Frontal cortex (tissue), 4 donors: ENCODE data around the gene KRTAP5-4. TPM values are rescaled to one million over a fixed set of nuclear protein-coding genes. Genes with fewer than 3 reads are reported as not detected.
"Not testable (repeated sequence)": the region's sequence is repeated elsewhere in the genome, so short reads cannot be mapped to it uniquely, and the experiment has no call there.

ENCODE experiments used
- DNase-seq, 2 donors: peaks; one replicate each; pipeline ENCODE4 v3.0.0; 2012; ENCODE audit warnings: low spot score in 2 of 2
- FAIRE-seq: peaks from 2 replicates; lab custom pipeline; 2012; peaks lifted over from hg19 to GRCh38; lab: Jason Lieb, UNC
- total RNA-seq: library from RNA; depleted of rRNA; stranded (reverse); fragments of >200 nt; gene quantifications from one replicate; pipeline ENCODE4 v1.2.3, GENCODE V29; 2014
- donor health status: control.
- donor health status: control.
- donor health status: control.

KRTAP5-4 gene
- total RNA-seq, 1 donor from 2014 or later = not detected

GRCh38 chr11:1582909-1583308 lies 39.0 kb downstream of the KRTAP5-4 start:
- DNase-seq, FAIRE-seq: not testable (repeated sequence)

- no peak for DNase-seq
- FAIRE-seq = no peak
These were observed 40.0 kb downstream of the KRTAP5-4 start for GRCh38 chr11:1581976-1582375.

- FAIRE-seq (no peak), DNase-seq (no peak)
These were observed 45.1 kb downstream of the KRTAP5-4 start for GRCh38 chr11:1576825-1577224.

GRCh38 chr11:1575756-1576155 lies 46.2 kb downstream of the KRTAP5-4 start:
- not testable (repeated sequence) for DNase-seq, FAIRE-seq

- DNase-seq = no peak
- FAIRE-seq = no peak
These were observed 47.0 kb downstream of the KRTAP5-4 start for GRCh38 chr11:1574933-1575242.

- peak; percentile 75 to 82 for DNase-seq
- FAIRE-seq = no peak
These were observed 47.6 kb downstream of the KRTAP5-4 start for GRCh38 chr11:1574238-1574932.

- DNase-seq = peak in 1 of 2 donors; percentile 17
- FAIRE-seq = no peak
These were observed 48.1 kb downstream of the KRTAP5-4 start for GRCh38 chr11:1573903-1574237.

- DNase-seq = peak in 1 of 2 donors; percentile 37
- no peak for FAIRE-seq
These were observed 48.6 kb downstream of the KRTAP5-4 start for GRCh38 chr11:1573077-1573902.

- DNase-seq (peak; percentile 98), FAIRE-seq (no peak)
These were observed 49.5 kb downstream of the KRTAP5-4 start, which contains the start of gene DUSP8 for GRCh38 chr11:1572197-1573076. Gene DUSP8 (minus strand): TSS chr11:1572271. CDS start chr11:1565826, 6,445 bp downstream.

- FAIRE-seq = no peak
- DNase-seq = no peak
These were observed 50.2 kb downstream of the KRTAP5-4 start for GRCh38 chr11:1571760-1572196.

Other genes starting within 250 kb of the KRTAP5-4 start
- 35.9 TPM for gene BRSK2, start 232.2 kb downstream of the KRTAP5-4 start, total RNA-seq
- 15.1 TPM for gene MOB2, start 135.4 kb downstream of the KRTAP5-4 start, total RNA-seq
- gene DUSP8, start 49.9 kb downstream of the KRTAP5-4 start, total RNA-seq = 4.1 TPM
- not detected for gene KRTAP5-1, start 36.9 kb downstream of the KRTAP5-4 start, total RNA-seq
- gene KRTAP5-2, start 23.8 kb downstream of the KRTAP5-4 start, total RNA-seq = not detected
- not detected for gene KRTAP5-3, start 13.7 kb downstream of the KRTAP5-4 start, total RNA-seq
- gene KRTAP5-5, start 7.6 kb upstream of the KRTAP5-4 start, total RNA-seq = not detected
- not detected for gene KRTAP5-6, start 75.1 kb upstream of the KRTAP5-4 start, total RNA-seq
- 0.41 TPM for gene IFITM10, start 128.5 kb upstream of the KRTAP5-4 start, total RNA-seq
- 22.0 TPM for gene CTSD, start 141.8 kb upstream of the KRTAP5-4 start, total RNA-seq
- not detected for gene SYT8, start 212.9 kb upstream of the KRTAP5-4 start, total RNA-seq
- not detected for gene TNNI2, start 216.8 kb upstream of the KRTAP5-4 start, total RNA-seq
- gene LSP1, start 230.9 kb upstream of the KRTAP5-4 start, total RNA-seq = 0.82 TPM